ENCODE data around the gene CDH13.

CDH13 gene

GRCh38 chr16:83138976-83139690 is 512.4 kb downstream of the CDH13 start:
- H3K9me2 ChIP-seq (replicated peaks; ENCODE audit: control insufficient read depth, low read length), result no peaks in the 10 kb centered on the region
- no peak overlapping the region for H3K27ac ChIP-seq (ENCODE audit: low read depth, low read length)
- no peak overlapping the region for H3K4me3 ChIP-seq (ENCODE audit: low read length)
- H3K4me2 ChIP-seq (ENCODE audit: low read length), result no peak overlapping the region
- H3K4me1 ChIP-seq (ENCODE audit: control insufficient read depth, low read length), result no peaks in the 10 kb centered on the region
- no peak for TF ChIP-seq CTCF (IDR thresholded peaks at IDR 0.05; ENCODE audit: low read depth, low read length, poor library complexity, severe bottlenecking)
- TF ChIP-seq EZH2phosphoT487 (IDR thresholded peaks at IDR 0.05; ENCODE audit: borderline replicate concordance, low read length), result no peak
- no peaks in the 10 kb centered on the region for H4K20me1 ChIP-seq (ENCODE audit: control insufficient read depth, insufficient read depth, low read depth, low read length)
- H3K9me3 ChIP-seq (ENCODE audit: control insufficient read depth, insufficient read depth, low read length), result no peaks in the 10 kb centered on the region
- no peaks in the 10 kb centered on the region for H3K36me3 ChIP-seq (ENCODE audit: control insufficient read depth, low read length)
- no peaks in the 10 kb centered on the region for H3K27me3 ChIP-seq (ENCODE audit: control insufficient read depth, low read length)
- H3K79me2 ChIP-seq (ENCODE audit: control insufficient read depth, low read length), result no peaks in the 10 kb centered on the region
- H3F3A ChIP-seq (ENCODE audit: control insufficient read depth, insufficient read depth), result no peaks in the 10 kb centered on the region

GRCh38 chr16:83143788-83144187 is 517.0 kb downstream of the CDH13 start:
- Histone ChIP-seq H3K36me3 (ENCODE audit: control insufficient read depth, low read length) (no peaks in the 10 kb centered on the region), H3K9me3 (ENCODE audit: control insufficient read depth, insufficient read depth, low read length) (no peaks in the 10 kb centered on the region), H3K4me1 (ENCODE audit: control insufficient read depth, low read length) (no peaks in the 10 kb centered on the region), H3K79me2 (ENCODE audit: control insufficient read depth, low read length) (no peaks in the 10 kb centered on the region), H3F3A (ENCODE audit: control insufficient read depth, insufficient read depth) (no peaks in the 10 kb centered on the region), H4K20me1 (ENCODE audit: control insufficient read depth, insufficient read depth, low read depth, low read length) (no peaks in the 10 kb centered on the region), H3K27ac (ENCODE audit: low read depth, low read length) (no peak overlapping the region), H3K4me2 (ENCODE audit: low read length) (no peak overlapping the region), H3K27me3 (ENCODE audit: control insufficient read depth, low read length) (no peaks in the 10 kb centered on the region), H3K4me3 (ENCODE audit: low read length) (no peak overlapping the region), H3K9me2 (replicated peaks; ENCODE audit: control insufficient read depth, low read length) (no peaks in the 10 kb centered on the region)
- TF ChIP-seq EZH2phosphoT487 (IDR thresholded peaks at IDR 0.05; ENCODE audit: borderline replicate concordance, low read length) (no peak), CTCF (IDR thresholded peaks at IDR 0.05; ENCODE audit: low read depth, low read length, poor library complexity, severe bottlenecking) (no peak)

GRCh38 chr16:83145297-83145696 is 518.5 kb downstream of the CDH13 start:
- Histone ChIP-seq H4K20me1 (ENCODE audit: control insufficient read depth, insufficient read depth, low read depth, low read length) (no peaks in the 10 kb centered on the region), H3K4me1 (ENCODE audit: control insufficient read depth, low read length) (no peaks in the 10 kb centered on the region), H3K4me2 (ENCODE audit: low read length) (no peak overlapping the region), H3K9me3 (ENCODE audit: control insufficient read depth, insufficient read depth, low read length) (no peaks in the 10 kb centered on the region), H3K27ac (ENCODE audit: low read depth, low read length) (no peak overlapping the region), H3F3A (ENCODE audit: control insufficient read depth, insufficient read depth) (no peaks in the 10 kb centered on the region), H3K79me2 (ENCODE audit: control insufficient read depth, low read length) (no peaks in the 10 kb centered on the region), H3K27me3 (ENCODE audit: control insufficient read depth, low read length) (no peaks in the 10 kb centered on the region), H3K4me3 (ENCODE audit: low read length) (no peak overlapping the region), H3K36me3 (ENCODE audit: control insufficient read depth, low read length) (no peaks in the 10 kb centered on the region), H3K9me2 (replicated peaks; ENCODE audit: control insufficient read depth, low read length) (no peaks in the 10 kb centered on the region)
- TF ChIP-seq EZH2phosphoT487 (IDR thresholded peaks at IDR 0.05; ENCODE audit: borderline replicate concordance, low read length) (no peak), CTCF (IDR thresholded peaks at IDR 0.05; ENCODE audit: low read depth, low read length, poor library complexity, severe bottlenecking) (no peak)

Measured in DOHH2 (cell line).